ENCODE results near the gene ORC3. TPM values are rescaled to one million over a fixed set of nuclear protein-coding genes. Genes with fewer than 3 reads are reported as not detected.
"Not testable (repeated sequence)": the region's sequence is repeated elsewhere in the genome, so short reads cannot be mapped to it uniquely, and the experiment has no call there.

The ORC3 gene
- total RNA-seq, 8 experiments from 2014 or later, result 31.5 to 41.3 (median 36.0) TPM

DNA sequence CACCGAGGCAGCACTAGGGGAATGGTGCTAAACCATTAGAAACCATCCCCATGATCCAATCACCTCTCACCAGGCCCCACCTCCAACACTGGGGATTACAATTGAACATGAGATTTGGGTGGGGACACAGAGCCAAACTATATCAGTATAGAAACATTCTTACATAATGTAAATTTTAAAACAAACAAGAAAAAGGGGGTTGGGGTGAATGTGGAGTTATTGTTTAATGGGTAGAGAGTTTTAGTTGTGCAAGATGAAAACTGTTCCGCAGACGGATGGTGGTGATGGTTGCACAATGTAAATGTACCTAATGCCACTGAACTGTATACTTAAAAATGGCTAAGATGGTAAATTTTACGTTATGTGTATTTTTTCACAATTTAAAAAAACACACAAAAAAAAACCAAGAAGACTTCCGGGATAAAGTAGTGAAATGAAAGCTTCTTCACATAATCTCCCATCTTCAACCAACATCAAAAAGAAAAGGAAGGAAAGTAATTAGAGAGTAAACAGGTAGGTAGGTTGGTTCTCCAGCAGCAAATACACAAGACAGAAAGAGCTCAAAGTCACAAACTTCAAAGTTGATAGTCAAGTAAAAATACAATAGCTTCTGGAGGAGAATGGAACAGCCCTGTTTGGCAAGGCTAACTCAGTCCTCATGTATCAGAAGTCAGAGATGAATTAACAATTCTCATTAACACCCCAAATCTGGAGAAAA is 16.5 kb upstream of the ORC3 start:
- no peak for ATAC-seq (replicated peaks in 6 of 8)
- 90 to 100% (median 93%) methylated on average over 2 to 5 of the region's 5 CpGs; no CpG with 5 or more reads in 3 of the 10 experiments for WGBS, 10 experiments
- in situ Hi-C loops (cut with MboI; ENCODE audit: low pct_unique_long_range_greater_than_20kb in 2 of 9, low sequenced_read_pairs in 9 of 9, unreplicated experiment in 9 of 9), result no loop called here
- no peak overlapping the region for H3K27ac ChIP-seq
- no peak overlapping the region for H3K4me3 ChIP-seq
- no peaks in the 10 kb centered on the region for H3K4me1 ChIP-seq (replicated peaks in 1 of 2)

DNA sequence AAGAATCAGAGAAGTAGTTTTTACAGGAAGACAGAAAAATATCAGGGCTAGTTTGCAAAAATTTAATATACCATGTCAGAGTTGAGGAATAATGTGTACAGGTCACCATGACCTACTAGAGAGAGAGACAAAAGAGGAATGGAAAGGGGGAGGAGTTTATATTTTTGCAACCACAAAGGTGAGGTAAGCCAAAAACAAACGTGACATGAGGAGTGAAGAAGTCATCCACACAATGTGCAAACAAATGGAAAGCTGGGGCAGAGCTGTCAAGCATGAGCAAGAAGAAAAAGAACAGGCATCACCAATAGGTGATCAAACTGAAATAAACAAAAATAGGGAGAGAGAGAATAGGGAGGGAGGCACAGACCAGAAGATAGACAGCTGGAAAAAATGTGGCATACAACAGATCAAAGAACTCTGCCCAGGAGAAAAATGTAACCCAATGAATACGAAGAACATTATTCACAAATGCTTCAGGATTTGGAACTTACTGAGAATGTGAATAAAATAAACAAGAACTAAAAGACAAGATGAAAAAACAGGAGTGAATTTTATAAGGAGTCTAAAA is 15.6 kb upstream of the ORC3 start:
- no peak overlapping the region for H3K27ac ChIP-seq
- in situ Hi-C loops (cut with MboI; ENCODE audit: low pct_unique_long_range_greater_than_20kb in 2 of 9, low sequenced_read_pairs in 9 of 9, unreplicated experiment in 9 of 9), result no loop called here
- 0 to 90% (median 72%) methylated on average over 1 to 2 of the region's 2 CpGs for WGBS, 10 experiments
- no peak overlapping the region for H3K4me3 ChIP-seq
- no peaks in the 10 kb centered on the region for H3K4me1 ChIP-seq (replicated peaks in 1 of 2)
- ATAC-seq (replicated peaks in 6 of 8), result peak in 3 of 8 experiments; percentile 51 to 53 (median 52)

DNA sequence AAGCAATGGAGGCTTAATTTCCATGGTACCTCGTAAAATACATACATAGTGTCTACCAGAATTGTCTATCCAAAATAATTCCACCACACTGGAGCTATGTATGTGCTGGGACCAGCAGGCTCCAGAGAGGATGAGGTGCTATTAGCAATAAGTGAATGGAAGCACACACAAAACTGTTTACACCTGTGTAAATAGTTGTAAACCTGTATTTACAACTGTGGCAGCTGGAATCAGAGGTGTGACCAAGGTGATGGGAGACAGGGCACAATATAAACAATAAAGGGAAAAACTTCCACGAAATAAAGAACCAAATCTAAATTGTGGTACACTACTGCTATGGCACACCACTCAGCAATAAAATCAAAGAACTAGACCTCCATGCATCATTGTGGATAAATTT is 14.5 kb upstream of the ORC3 start:
- 90 to 100% (median 100%) methylated on average over 1 of the region's 2 CpGs; no CpG with 5 or more reads in 4 of the 10 experiments for WGBS, 10 experiments
- in situ Hi-C loops (cut with MboI; ENCODE audit: low pct_unique_long_range_greater_than_20kb in 2 of 9, low sequenced_read_pairs in 9 of 9, unreplicated experiment in 9 of 9), result no loop called here
- Histone ChIP-seq H3K4me3 (no peak overlapping the region), H3K4me1 (replicated peaks in 1 of 2) (no peaks in the 10 kb centered on the region), H3K27ac (no peak overlapping the region)
- ATAC-seq (replicated peaks in 6 of 8), result no peak

DNA sequence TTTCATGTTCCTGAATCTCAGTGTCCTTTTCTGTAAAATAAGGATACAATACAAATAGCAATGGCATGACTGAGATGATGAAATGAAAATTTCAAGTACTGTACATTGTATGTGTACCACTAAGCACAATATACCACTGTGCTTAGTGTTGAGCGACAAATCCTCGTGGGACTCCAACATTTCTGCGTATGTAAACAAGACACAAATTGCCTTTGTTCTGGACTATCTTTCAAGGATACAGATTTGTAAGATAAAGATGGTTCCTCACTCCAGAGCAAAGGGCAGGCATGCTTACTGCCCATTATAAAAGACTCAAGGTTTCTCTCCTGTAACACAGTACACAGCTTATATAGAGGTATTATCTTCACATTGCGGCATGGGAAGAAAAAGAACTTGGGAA is 6.1 kb upstream of the ORC3 start:
- in situ Hi-C loops (cut with MboI; ENCODE audit: low pct_unique_long_range_greater_than_20kb in 2 of 9, low sequenced_read_pairs in 9 of 9, unreplicated experiment in 9 of 9), result no loop called here
- ATAC-seq (replicated peaks in 6 of 8), result no peak
- Histone ChIP-seq H3K27ac (no peak overlapping the region), H3K4me3 (no peak overlapping the region), H3K4me1 (replicated peaks in 1 of 2) (peaks cover 4 to 11% of the 10 kb centered on the region in 2 donors)
- WGBS, 10 experiments, result 80 to 100% (median 93%) methylated on average over 1 to 4 of the region's 4 CpGs; no CpG with 5 or more reads in 1 of the 10 experiments

DNA sequence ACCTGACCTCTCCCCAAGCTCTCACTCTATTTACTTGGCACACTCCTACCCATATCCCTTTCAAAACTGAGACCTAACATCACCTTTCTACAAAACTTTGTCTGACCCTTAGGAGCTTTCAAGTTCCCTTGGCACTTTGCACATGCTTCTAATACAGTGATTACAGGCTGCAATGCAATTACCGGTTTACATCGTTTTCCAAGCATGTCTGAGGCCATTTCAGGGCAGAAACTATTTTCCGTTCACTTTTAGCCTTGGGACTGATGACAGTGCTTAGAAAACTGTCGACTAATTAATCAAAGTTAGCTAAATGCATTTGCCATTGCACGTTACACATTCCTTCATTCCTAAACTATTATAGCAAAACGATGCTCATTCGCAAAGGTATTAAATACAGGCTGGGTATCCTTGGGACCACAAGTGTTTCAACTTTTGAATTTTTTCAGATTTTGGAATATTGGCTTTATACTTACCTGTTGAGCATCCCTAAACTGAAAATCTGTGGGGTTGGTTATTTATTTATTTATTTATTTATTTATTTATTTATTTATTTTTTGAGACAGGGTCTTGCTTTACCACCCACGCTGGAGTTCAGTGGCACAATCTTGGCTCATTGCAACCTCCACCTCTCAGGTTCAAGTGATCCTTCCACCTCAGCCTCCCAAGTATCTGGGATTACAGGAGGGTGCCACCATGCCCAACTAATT is 3.4 kb upstream of the ORC3 start:
- H3K4me1 ChIP-seq (replicated peaks in 1 of 2), result peaks cover 4 to 21% of the 10 kb centered on the region in 2 donors
- 77 to 100% (median 95%) methylated on average over 1 to 8 of the region's 8 CpGs for WGBS, 10 experiments
- ATAC-seq (replicated peaks in 6 of 8), result no peak
- in situ Hi-C loops (cut with MboI; ENCODE audit: low pct_unique_long_range_greater_than_20kb in 2 of 9, low sequenced_read_pairs in 9 of 9, unreplicated experiment in 9 of 9), result no loop called here
- no peak overlapping the region for H3K4me3 ChIP-seq
- H3K27ac ChIP-seq, result no peak overlapping the region

DNA sequence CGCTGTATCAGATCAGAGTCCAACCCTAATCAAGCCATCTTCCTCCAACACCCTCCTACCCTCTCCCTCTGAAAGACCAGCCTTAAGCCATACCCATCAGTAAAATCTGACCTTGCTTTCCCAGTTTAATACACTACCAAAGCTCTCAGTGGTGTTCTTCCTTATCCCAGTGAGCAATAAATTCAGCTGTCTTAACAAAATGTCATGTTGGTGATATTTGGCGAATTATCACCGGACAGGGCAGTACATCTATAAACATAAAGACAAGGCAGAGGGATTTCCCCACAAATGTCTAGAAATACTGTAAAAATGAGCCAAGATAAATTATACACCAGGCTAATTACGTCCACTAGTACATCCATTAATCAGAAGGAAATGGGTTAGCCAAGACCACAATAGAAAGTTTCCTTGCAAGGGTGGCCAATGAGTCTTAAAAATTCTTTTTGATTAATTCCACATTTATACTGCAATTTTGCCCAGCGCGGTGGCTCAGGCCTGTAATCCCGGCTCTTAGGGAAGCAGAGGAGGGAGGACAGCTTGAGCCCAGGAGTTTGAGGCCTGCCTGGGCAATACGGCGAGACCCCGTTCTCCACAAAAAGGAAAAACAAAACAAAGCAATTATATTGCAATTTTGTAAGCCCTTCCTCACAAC is 1.1 kb upstream of the ORC3 start:
- 0 to 81% (median 41%) methylated on average over 1 to 10 of the region's 10 CpGs; no CpG with 5 or more reads in 1 of the 10 experiments for WGBS, 10 experiments
- peak overlapping the region in 1 of 2 donors; percentile 1 for H3K27ac ChIP-seq
- in situ Hi-C loops (cut with MboI; ENCODE audit: low pct_unique_long_range_greater_than_20kb in 2 of 9, low sequenced_read_pairs in 9 of 9, unreplicated experiment in 9 of 9), result no loop called here
- ATAC-seq (replicated peaks in 6 of 8), result no peak
- peak overlapping the region; percentile 78 to 89 (median 82) for H3K4me3 ChIP-seq
- H3K4me1 ChIP-seq (replicated peaks in 1 of 2), result peaks cover 4 to 22% of the 10 kb centered on the region in 2 donors

DNA sequence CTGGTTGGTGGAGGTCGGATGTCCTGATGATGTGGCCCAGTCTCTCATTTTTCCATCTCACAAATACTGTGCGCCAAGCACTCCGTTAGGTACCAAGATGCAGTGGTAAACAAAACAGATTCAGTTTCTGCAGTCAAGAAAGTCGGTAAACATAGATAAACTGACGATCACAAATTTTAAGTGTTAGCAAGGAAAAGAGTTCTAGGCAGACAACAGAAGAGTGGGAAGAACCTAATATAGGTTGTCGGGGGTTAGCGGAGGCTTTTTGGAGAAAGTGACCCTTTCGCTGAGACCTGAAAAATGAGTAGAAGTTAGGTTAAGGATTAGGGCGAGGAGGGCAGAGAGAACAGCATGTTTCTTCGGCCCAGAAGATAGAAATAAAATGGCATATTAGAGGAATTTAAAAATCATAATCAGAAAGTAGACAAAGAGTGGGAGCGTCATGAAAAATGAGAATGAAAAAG is 514 bp downstream of the ORC3 start:
- peak overlapping the region; percentile 51 to 81 for H3K27ac ChIP-seq
- WGBS, 10 experiments, result 0 to 4% (median 2%) methylated on average over 4 to 11 of the region's 11 CpGs
- in situ Hi-C loops (cut with MboI; ENCODE audit: low pct_unique_long_range_greater_than_20kb in 2 of 9, low sequenced_read_pairs in 9 of 9, unreplicated experiment in 9 of 9), result no loop called here
- peak overlapping the region; percentile 78 to 89 (median 82) for H3K4me3 ChIP-seq
- peaks cover 4 to 22% of the 10 kb centered on the region in 2 donors for H3K4me1 ChIP-seq (replicated peaks in 1 of 2)
- no peak for ATAC-seq (replicated peaks in 6 of 8)

DNA sequence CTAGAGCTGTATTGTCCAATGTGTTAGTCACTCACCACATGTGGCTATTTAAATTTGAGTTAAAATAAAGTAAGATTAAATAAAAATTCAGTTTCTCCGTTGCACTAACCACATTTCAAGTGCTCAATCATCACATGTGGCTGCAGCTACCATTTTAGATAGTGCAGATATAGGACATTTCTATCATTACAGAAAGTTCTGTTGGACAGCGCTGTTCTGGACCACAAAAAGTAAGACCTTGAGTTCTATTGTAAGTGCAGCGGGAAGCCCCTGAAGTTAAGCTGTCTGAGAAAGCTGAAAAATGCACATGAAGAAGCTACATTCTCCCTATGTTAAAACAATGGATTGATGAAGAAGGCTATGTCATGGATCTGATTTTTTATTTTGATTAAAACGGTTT is 1.1 kb downstream of the ORC3 start:
- 14 to 69% (median 57%) methylated on average over 1 to 4 of the region's 4 CpGs; no CpG with 5 or more reads in 1 of the 10 experiments for WGBS, 10 experiments
- ATAC-seq (replicated peaks in 6 of 8), result no peak
- Histone ChIP-seq H3K4me1 (replicated peaks in 1 of 2) (peaks cover 4 to 22% of the 10 kb centered on the region in 2 donors), H3K27ac (no peak overlapping the region), H3K4me3 (peak overlapping the region; percentile 78 to 89 (median 82))
- in situ Hi-C loops (cut with MboI; ENCODE audit: low pct_unique_long_range_greater_than_20kb in 2 of 9, low sequenced_read_pairs in 9 of 9, unreplicated experiment in 9 of 9), result no loop called here

DNA sequence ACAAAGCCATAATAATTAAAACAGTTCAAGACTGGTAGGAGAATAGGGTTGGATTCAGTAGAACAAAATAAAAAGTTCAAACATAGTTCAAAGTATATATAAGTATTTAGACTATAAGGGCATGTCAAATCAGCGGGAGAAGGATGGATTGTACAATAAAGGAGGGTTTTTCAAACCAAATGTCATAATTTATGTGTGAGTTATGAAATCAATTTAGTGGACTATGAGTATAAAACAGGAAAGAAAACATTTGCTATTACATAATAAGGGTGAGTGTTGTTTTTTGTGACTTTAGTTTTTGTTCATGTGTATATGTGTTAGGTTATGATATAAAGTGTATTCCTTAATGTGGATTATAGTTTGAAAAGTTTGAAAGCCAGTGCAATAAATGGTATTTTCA is 10.6 kb downstream of the ORC3 start:
- H3K27ac ChIP-seq, result no peak overlapping the region
- WGBS, 10 experiments, result 88 to 100% (median 100%) methylated on average over 1 of the region's 1 CpG; no CpG with 5 or more reads in 2 of the 10 experiments
- no peak overlapping the region for H3K4me3 ChIP-seq
- no peaks in the 10 kb centered on the region for H3K4me1 ChIP-seq (replicated peaks in 1 of 2)
- in situ Hi-C loops (cut with MboI; ENCODE audit: low pct_unique_long_range_greater_than_20kb in 2 of 9, low sequenced_read_pairs in 9 of 9, unreplicated experiment in 9 of 9), result no loop called here
- ATAC-seq (replicated peaks in 6 of 8), result no peak

DNA sequence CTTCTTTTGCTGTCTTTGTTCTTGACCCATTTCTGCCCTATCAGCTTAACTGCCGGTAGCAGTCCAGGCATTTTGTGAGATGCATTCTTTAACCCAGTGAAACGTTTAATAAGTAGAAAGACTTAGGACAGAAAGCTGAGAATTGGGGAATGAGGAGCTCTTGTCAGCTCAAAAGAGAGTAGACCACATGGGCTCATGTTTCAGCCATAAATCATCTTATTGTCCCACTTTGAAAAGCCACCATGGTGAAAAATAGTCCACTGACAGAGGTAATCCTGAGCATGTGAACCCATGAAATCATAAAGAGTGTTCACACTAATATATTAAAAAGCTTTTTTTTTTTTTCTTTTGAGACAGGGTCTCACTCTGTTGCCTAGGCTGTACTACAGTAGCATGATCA is 16.3 kb downstream of the ORC3 start:
- ATAC-seq (replicated peaks in 6 of 8), result peak in 4 of 8 experiments; percentile 26 to 45 (median 33)
- WGBS, 10 experiments, result 0 to 75% (median 17%) methylated on average over 1 to 2 of the region's 2 CpGs
- Histone ChIP-seq H3K4me3 (no peak overlapping the region), H3K4me1 (replicated peaks in 1 of 2) (peaks cover 3 to 4% of the 10 kb centered on the region in 2 donors), H3K27ac (no peak overlapping the region)
- in situ Hi-C loops (cut with MboI; ENCODE audit: low pct_unique_long_range_greater_than_20kb in 2 of 9, low sequenced_read_pairs in 9 of 9, unreplicated experiment in 9 of 9), result no loop called here

DNA sequence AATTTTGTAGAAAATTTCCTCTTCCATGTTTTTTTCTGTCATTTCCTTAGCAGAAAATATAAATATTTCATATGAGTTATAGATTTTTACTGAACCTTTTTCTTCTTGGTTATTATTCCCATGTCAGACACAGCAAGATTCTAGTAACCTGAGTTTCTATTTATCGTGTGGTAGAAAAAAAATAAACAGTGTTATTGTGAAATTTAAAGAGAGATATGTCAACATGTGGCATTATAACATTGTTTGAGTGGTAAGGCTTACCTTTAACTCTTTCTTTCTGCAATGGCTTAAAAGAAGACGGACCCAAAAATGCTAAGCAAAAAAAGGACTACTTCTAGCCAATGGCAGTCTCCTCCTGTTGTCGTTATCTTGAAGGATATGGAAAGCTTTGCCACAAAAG is 18.9 kb downstream of the ORC3 start:
- 77 to 100% (median 93%) methylated on average over 1 to 3 of the region's 3 CpGs for WGBS, 10 experiments
- H3K27ac ChIP-seq, result no peak overlapping the region
- peaks cover 3 to 4% of the 10 kb centered on the region in 2 donors for H3K4me1 ChIP-seq (replicated peaks in 1 of 2)
- no peak for ATAC-seq (replicated peaks in 6 of 8)
- no peak overlapping the region for H3K4me3 ChIP-seq
- in situ Hi-C loops (cut with MboI; ENCODE audit: low pct_unique_long_range_greater_than_20kb in 2 of 9, low sequenced_read_pairs in 9 of 9, unreplicated experiment in 9 of 9), result no loop called here

DNA sequence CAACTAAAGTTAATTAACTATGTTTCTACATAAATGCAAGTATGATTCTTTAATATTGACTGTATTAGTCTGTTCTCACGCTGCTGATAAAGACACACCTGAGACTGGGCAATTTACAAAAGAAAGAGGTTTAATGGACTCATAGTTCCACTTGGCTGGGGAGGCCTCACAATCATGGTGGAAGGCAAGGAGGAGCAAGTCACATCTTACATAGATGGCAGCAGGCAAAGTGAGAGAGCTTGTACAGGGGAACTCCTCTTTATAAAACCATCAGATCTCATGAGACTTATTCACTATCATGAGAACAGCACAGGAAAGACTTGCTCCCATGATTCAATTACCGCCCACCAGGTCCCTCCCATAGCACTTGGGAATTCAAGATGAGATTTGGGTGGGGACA is 23.1 kb downstream of the ORC3 start:
- 80 to 100% (median 100%) methylated on average over 1 to 2 of the region's 2 CpGs; no CpG with 5 or more reads in 2 of the 10 experiments for WGBS, 10 experiments
- in situ Hi-C loops (cut with MboI; ENCODE audit: low pct_unique_long_range_greater_than_20kb in 2 of 9, low sequenced_read_pairs in 9 of 9, unreplicated experiment in 9 of 9), result not testable (repeated sequence)

DNA sequence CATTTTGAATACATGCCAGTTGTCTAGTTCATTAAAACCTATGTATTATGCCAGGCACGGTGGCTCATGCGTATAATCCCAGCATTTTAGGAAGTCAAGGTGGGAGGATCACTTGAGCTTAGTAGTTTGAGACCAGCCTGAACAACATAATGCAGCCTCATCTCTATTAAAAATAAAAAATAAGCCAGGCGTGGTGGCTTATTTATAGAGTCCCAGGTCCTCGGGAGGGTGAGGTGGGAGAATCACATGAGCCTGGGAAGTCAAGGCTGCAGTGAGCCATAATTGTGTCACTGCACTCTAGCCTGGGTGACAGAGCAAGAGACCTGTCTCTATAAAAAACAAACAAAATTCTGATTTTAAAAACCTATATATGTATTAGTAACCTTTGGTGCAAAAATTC is 27.5 kb downstream of the ORC3 start:
- WGBS, 10 experiments, result 83 to 100% (median 98%) methylated on average over 1 to 4 of the region's 4 CpGs; no CpG with 5 or more reads in 2 of the 10 experiments
- H3K4me1 ChIP-seq (replicated peaks in 1 of 2), result no peaks in the 10 kb centered on the region
- in situ Hi-C loops (cut with MboI; ENCODE audit: low pct_unique_long_range_greater_than_20kb in 2 of 9, low sequenced_read_pairs in 9 of 9, unreplicated experiment in 9 of 9), result no loop called here
- ATAC-seq (replicated peaks in 6 of 8), result no peak
- H3K27ac ChIP-seq, result no peak overlapping the region
- no peak overlapping the region for H3K4me3 ChIP-seq

More for the DNA sequence above, 23.1 kb downstream of the ORC3 start:
- not testable (repeated sequence) for H3K4me1 ChIP-seq (replicated peaks in 1 of 2); ATAC-seq (replicated peaks in 6 of 8); H3K4me3 ChIP-seq; H3K27ac ChIP-seq

All from motor neuron (in vitro differentiated cells).